ENCODE measurements around the gene CTU2.
"Not testable (repeated sequence)": the region's sequence is repeated elsewhere in the genome, so short reads cannot be mapped to it uniquely, and the experiment has no call there.

CTU2 gene
- long read RNA-seq, donor 1, transcript CTU2-202 (15 exons, 1,751 nt) = major isoform, 11 of 21 reads
- long read RNA-seq, donor 1, partial matches to known transcripts = 9 of 21 reads
- long read RNA-seq, donor 1, other reads (novel, unspliced or antisense) = 0 of 21 reads
- long read RNA-seq, donor 2, partial matches to known transcripts = 0 of 3 reads
- long read RNA-seq, donor 2, other reads (novel, unspliced or antisense) = 0 of 3 reads
- long read RNA-seq, donor 3, partial matches to known transcripts = 6 of 8 reads
- long read RNA-seq, donor 3, other reads (novel, unspliced or antisense) = 0 of 8 reads
- long read RNA-seq, donor 4, partial matches to known transcripts = 0 of 5 reads
- long read RNA-seq, donor 4, other reads (novel, unspliced or antisense) = 0 of 5 reads
- long read RNA-seq, donor 5, partial matches to known transcripts = 0 of 4 reads
- long read RNA-seq, donor 5, other reads (novel, unspliced or antisense) = 0 of 4 reads
- long read RNA-seq, donor 6, transcript CTU2-202 (15 exons, 1,751 nt) = major isoform, 6 of 6 reads
- long read RNA-seq, donor 6, partial matches to known transcripts = 0 of 6 reads
- long read RNA-seq, donor 6, other reads (novel, unspliced or antisense) = 0 of 6 reads
- long read RNA-seq, donor 7 = 0 reads
- long read RNA-seq, donor 8, transcript CTU2-202 (15 exons, 1,751 nt) = major isoform, 6 of 7 reads
- long read RNA-seq, donor 8, partial matches to known transcripts = 0 of 7 reads
- long read RNA-seq, donor 8, other reads (novel, unspliced or antisense) = 0 of 7 reads

DNA sequence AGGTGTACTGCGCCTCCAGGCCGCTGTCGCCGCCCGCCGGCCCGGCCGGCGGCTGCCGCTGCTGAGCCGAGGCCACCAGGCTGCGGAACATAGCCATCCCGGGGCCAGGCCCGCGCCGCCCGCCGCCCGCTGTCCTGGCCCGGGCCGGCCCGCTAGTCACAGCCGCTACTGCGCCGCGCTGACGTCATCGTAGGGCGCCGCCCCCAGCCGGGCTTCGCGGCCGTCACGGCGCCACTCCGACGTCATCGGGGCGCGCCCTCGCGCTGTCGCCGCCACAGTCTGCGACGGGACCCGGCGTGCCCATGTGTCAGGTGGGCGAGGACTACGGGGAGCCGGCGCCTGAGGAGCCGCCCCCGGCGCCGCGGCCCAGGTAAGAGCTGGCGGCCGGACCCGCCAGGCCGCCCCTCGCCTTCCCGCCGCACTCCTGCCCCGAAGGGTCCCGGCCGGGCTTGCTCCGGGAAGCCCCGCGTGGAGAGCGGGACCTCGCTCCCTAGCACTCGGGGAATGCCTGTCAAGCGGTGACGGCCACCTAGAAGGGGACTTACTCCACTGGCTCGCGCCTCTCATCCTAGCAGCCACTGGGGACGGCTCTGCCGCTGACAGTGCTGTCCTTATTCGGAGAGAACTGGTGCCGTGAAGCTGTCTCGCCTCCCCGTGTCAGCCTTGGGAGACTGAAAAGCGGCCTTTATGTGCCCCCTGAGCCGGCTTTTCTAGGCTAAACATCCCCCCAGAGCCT lies at the start of gene CTU2, which contains the start of gene RNF166:
Gene CTU2, plus strand, starts transcription at position 275 of the 736 bp plus-strand sequence. Its CDS starts 28 bp downstream, at position 303.
Gene RNF166, minus strand, starts transcription at position 180 of the 736 bp plus-strand sequence. Its CDS starts 83 bp downstream, at position 97.
- peak; percentile 84 for DNase-seq

DNA sequence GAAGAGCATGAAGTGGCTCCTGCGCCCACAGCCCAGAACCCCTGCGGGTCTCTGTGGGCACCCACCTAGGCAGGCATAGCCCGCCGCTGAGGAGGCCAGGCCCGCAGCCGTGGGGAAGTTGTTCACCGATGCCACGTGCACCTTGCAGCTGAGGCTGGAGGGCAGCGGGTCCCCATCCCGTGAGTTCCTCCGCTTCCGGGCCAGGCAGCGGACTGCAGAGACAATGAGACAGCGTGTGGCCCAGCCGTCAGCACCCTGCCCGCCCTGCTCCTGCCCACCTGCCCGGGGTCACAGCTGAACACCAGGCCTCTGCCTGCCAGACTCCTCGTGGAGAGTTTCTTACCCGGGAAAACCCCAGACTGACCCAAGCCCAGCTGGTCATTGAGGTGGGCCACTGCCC lies 48.9 kb upstream of the CTU2 start:
- DNase-seq = no peak

DNA sequence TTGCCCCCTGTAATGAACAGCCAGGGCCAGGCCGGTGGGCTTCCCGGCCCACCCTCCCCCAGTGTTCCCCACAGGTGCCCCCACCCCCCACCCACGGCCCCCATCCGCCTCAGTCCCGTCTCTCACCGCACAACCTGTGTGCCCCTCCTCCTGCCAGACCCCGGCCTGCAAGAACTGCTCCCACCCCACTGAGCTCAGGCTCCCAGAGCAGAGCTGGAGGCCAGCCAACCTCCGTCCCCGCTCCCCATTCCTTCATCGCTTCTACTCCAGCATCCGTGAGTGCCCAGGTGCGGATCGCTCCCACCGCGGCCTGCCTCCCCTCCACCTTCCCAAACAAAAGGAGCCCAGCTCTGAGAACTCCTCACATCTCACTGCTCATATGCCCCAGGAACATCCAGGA lies 47.6 kb upstream of the CTU2 start:
- no peak for DNase-seq

GRCh38 chr16:88659160-88659559 lies 47.1 kb upstream of the CTU2 start:
- DNase-seq = no peak

- no peak for DNase-seq
Measured at GRCh38 chr16:88661468-88661867, 44.8 kb upstream of the CTU2 start.

GRCh38 chr16:88662222-88662842 lies 44.0 kb upstream of the CTU2 start:
- DNase-seq = peak; percentile 42

GRCh38 chr16:88662843-88663606 lies 43.3 kb upstream of the CTU2 start, which contains the start of gene MVD:
MVD (minus strand) TSS chr16:88663091; CDS start chr16:88663080, 11 bp downstream.
- DNase-seq = peak; percentile 91

GRCh38 chr16:88665148-88665547 lies 41.2 kb upstream of the CTU2 start:
- no peak for DNase-seq

DNA sequence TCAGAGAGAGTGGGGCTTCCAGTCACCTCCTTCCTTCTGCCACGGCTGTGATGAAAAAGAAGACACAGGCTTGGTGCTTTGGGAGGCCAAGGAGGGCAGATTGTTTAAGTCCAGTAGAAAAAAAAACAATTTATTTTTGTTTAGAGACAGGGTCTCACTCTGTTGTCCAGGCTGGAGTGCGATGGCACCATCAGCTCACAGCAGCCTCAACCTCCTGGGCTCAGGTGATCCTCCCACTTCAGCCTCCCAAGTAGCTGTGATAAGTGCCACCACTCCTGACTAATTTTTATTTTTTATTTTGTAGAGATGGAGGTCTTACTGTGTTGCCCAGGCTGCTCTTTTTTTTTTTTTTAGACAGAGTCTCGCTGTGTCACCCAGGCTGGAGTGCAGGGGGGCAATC lies 40.7 kb upstream of the CTU2 start:
- no peak for DNase-seq

DNA sequence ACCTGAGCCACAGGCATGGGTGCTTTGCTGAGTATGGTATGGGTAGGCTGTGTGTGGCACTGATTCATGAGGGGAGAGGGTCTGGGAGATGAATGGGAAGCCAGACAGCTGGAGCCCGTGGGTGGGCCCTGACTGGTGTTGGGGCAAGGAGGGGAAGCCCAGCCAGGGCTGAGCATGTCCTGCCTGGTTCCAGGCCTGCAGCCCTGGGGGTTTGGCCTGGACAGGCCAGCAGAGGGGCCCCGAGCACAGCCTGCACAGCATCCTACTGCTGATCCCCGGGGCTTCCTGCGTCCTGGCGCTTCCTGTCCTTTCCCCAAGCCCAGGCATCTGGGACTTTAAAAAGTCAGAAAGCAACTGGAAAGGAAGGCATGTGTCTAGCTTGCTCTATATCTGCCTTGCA lies 38.8 kb upstream of the CTU2 start:
- no peak for DNase-seq

DNA sequence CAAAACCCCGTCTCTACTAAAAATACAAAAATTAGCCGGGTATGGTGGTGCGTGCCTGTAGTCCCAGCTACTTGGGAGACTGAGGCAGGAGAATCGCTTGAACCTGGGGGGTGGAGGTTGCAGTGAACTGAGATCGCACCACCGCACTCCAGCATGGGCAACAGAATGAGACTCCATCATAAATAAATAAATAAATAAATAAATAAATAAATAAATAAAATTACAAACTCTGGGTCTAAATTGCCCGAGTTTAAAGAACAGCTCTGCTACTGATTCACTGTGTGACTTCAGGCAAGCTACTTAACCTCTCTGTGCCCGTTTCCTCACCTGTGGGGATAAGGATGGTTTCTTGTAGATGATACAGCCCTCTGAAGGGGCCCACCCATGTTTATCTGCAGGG lies 36.8 kb upstream of the CTU2 start:
- DNase-seq = not testable (repeated sequence)

GRCh38 chr16:88669980-88670379 lies 36.3 kb upstream of the CTU2 start:
- DNase-seq = no peak

DNA sequence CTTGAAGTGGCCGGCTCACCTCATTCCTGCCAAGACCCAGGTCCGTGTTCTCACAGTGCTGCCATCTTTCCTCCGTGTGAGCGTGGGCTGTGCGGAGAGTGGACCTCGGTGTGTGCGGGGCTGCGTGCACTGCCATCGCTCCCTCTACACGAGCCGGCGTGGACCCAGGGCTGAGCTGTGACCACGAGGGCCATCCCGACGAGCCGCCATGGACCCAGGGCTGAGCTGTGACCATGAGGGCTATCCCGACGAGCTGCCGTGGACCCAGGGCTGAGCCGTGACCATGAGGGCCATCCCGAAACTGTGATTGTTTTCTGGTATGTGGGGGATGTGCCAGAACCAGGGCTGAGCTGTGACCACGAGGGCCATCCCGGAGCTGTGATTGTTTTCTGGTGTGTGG lies 34.5 kb upstream of the CTU2 start:
- no peak for DNase-seq

DNA sequence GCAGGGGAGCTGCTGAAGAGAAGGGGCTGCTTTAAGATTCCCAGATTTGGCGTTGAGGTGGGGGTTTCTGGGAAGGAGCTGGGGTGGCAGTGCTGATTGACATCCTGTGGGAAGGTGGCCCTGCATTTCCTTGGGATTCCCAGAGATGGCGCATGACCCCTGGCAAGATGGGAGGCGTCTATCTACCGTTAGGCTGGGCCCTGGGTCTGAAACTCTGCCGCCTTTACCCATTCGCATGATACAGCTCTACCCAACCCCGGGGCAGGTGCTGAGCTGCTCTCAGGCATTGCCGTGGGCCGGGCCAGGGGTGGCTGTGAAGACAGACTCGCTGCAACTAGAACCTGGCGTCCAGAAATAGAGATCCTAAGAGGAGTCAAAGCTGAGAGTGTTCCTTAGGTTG lies 33.5 kb upstream of the CTU2 start:
- no peak for DNase-seq

DNA sequence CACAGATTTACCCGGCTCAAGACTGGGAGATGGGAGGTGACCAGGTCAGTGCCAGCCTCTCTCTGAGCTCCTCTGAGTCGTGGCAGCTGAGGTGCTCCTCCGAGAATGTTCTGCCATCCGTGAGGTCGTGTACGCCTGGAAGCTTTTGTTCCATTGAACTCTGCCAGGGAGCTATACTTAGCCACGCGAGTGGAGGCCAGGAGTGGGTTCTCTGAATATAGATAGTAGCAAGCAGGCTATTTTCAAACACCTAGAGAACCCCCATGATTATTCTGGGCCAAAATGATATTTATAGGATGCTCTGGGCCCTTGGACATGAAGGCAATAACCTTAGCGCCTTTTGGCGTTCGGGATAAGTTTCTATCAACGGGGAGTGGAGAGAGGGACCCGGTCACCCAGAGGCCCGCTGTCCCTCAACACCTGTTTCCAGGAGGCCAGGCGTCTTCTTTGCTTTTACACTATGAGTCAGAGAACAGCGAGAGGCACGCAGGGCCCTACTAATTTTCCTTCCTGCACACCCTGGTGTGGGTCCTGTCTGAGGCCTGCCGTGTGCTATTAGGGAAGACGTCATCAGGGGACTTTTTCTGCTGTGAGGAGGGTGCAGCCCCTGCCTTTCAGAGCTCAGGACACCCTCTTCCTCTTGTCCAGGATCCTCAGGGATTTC lies 32.5 kb upstream of the CTU2 start:
- no peak for DNase-seq

- DNase-seq = no peak
Measured at GRCh38 chr16:88676502-88677242, 29.6 kb upstream of the CTU2 start.

DNA sequence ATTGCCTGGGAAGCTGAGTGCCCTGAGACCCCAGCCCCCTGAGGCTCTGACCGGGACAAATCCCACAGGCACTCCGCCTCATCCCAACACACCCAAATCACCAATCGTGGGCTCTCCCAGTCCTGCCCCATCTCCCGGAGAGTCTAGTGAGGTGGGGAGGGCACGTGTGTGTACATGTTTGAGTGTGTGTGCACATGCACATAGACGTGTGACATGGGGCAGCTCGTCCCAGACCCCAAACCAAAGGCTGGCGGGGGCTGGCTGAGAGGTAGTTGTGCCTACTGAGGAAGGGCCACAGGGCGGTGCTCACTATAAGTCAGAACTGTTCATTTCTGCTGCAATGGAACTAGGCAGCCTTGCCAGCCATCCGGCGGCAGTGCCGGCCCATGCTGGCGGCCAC lies 28.6 kb upstream of the CTU2 start:
- DNase-seq = no peak

- no peak for DNase-seq
Measured at GRCh38 chr16:88678224-88678979, 27.9 kb upstream of the CTU2 start.

- no peak for DNase-seq
Measured at GRCh38 chr16:88680554-88681083, 25.7 kb upstream of the CTU2 start.

Data from right kidney (tissue), 9 donors.